CD4-positive, alpha-beta T cell treated with Interleukin-15 for 4 hours (primary cell): ENCODE measurements around the gene HBD.
"Not testable (repeated sequence)": the region's sequence is repeated elsewhere in the genome, so short reads cannot be mapped to it uniquely, and the experiment has no call there.

Experiments
- DNase-seq: peaks from one replicate; pipeline ENCODE4 v3.0.0-alpha.2; 2020; ENCODE audit warnings: low spot score

Gene HBD

GRCh38 chr11:5234381-5234834 lies at the start of gene HBD:
TSS of gene HBD (minus strand) at chr11:5234483. CDS start at chr11:5234433, 50 bp downstream.
- DNase-seq, result no peak

- no peak for DNase-seq
These were observed 49.6 kb upstream of the HBD start for GRCh38 chr11:5283882-5284281.

GRCh38 chr11:5283086-5283485 lies 48.8 kb upstream of the HBD start:
- no peak for DNase-seq

- no peak for DNase-seq
These were observed 48.3 kb upstream of the HBD start for GRCh38 chr11:5282628-5283027.

GRCh38 chr11:5281596-5281995 lies 47.3 kb upstream of the HBD start:
- no peak for DNase-seq

GRCh38 chr11:5280582-5281102 lies 46.4 kb upstream of the HBD start:
- no peak for DNase-seq

GRCh38 chr11:5279471-5280090 lies 45.3 kb upstream of the HBD start:
- no peak for DNase-seq

GRCh38 chr11:5277807-5278382 lies 43.6 kb upstream of the HBD start:
- DNase-seq, result no peak

GRCh38 chr11:5276697-5277096 lies 42.4 kb upstream of the HBD start:
- no peak for DNase-seq

- DNase-seq, result no peak
These were observed 41.3 kb upstream of the HBD start for GRCh38 chr11:5275369-5276110.

- DNase-seq, result no peak
These were observed 40.1 kb upstream of the HBD start for GRCh38 chr11:5274395-5274794.

- DNase-seq, result no peak
These were observed 38.2 kb upstream of the HBD start for GRCh38 chr11:5272395-5273017.

GRCh38 chr11:5269715-5270147 lies 35.4 kb upstream of the HBD start, which contains the start of gene HBE1:
TSS of gene HBE1 (minus strand) at chr11:5269945. CDS start at chr11:5269890, 55 bp downstream.
- no peak for DNase-seq

- DNase-seq, result no peak
These were observed 32.8 kb upstream of the HBD start for GRCh38 chr11:5267033-5267563.

- DNase-seq, result no peak
These were observed 32.3 kb upstream of the HBD start for GRCh38 chr11:5266609-5267008.

- no peak for DNase-seq
These were observed 31.5 kb upstream of the HBD start for GRCh38 chr11:5265832-5266231.

- no peak for DNase-seq
These were observed 24.4 kb upstream of the HBD start for GRCh38 chr11:5258543-5259262.

GRCh38 chr11:5257296-5257695 lies 23.0 kb upstream of the HBD start:
- no peak for DNase-seq

GRCh38 chr11:5254646-5255413 lies 20.5 kb upstream of the HBD start, which contains the start of gene HBG2:
TSS of gene HBG2 (minus strand) at chr11:5254781. CDS start at chr11:5254728, 53 bp downstream.
- DNase-seq, result not testable (repeated sequence)

GRCh38 chr11:5254023-5254422 lies 19.7 kb upstream of the HBD start:
- DNase-seq, result not testable (repeated sequence)

- not testable (repeated sequence) for DNase-seq
These were observed 19.2 kb upstream of the HBD start for GRCh38 chr11:5253440-5253839.
